GM19468 (cell line): ENCODE measurements around the gene BEST2.

ENCODE experiments used
- ATAC-seq: cut with Tn5 transposase; IDR thresholded peaks from one replicate; pipeline ENCODE4 v1.9.1; 2021; ENCODE audit warnings: mild to moderate bottlenecking, moderate library complexity, moderate number of reproducible peaks; ENCODE audit not compliant: unreplicated experiment; ENCODE audit errors: extremely low read depth

The BEST2 gene

GRCh38 chr19:12785431-12786031 lies 33.9 kb downstream of the BEST2 start:
- no peak for ATAC-seq

- ATAC-seq: no peak
Observed at GRCh38 chr19:12786141-12786870, 34.7 kb downstream of the BEST2 start.

GRCh38 chr19:12786952-12787351 lies 35.4 kb downstream of the BEST2 start:
- no peak for ATAC-seq

GRCh38 chr19:12787458-12787857 lies 35.9 kb downstream of the BEST2 start:
- no peak for ATAC-seq

GRCh38 chr19:12788042-12788681 lies 36.6 kb downstream of the BEST2 start:
- ATAC-seq: no peak

GRCh38 chr19:12788682-12789097 lies 37.1 kb downstream of the BEST2 start:
- ATAC-seq: no peak

- ATAC-seq: peak; percentile 0
Observed at GRCh38 chr19:12789098-12789903, 37.7 kb downstream of the BEST2 start.

GRCh38 chr19:12789904-12790619 lies 38.5 kb downstream of the BEST2 start:
- peak; percentile 14 for ATAC-seq

- no peak for ATAC-seq
Observed at GRCh38 chr19:12790628-12791344, 39.2 kb downstream of the BEST2 start.

GRCh38 chr19:12791345-12792050 lies 39.9 kb downstream of the BEST2 start, which contains the start of gene JUNB:
TSS of gene JUNB (plus strand) at chr19:12791486. CDS start at chr19:12791772, 286 bp downstream.
- peak; percentile 7 for ATAC-seq

GRCh38 chr19:12792051-12792852 lies 40.7 kb downstream of the BEST2 start:
- no peak for ATAC-seq

- no peak for ATAC-seq
Observed at GRCh38 chr19:12792853-12793289, 41.3 kb downstream of the BEST2 start.

- peak; percentile 12 for ATAC-seq
Observed at GRCh38 chr19:12793290-12794195, 42.0 kb downstream of the BEST2 start.

GRCh38 chr19:12794196-12794941 lies 42.8 kb downstream of the BEST2 start:
- ATAC-seq: no peak

GRCh38 chr19:12794971-12795381 lies 43.4 kb downstream of the BEST2 start:
- no peak for ATAC-seq
